ENCODE measurements around the gene GMDS. TPM values are rescaled to one million over a fixed set of nuclear protein-coding genes. Genes with fewer than 3 reads are reported as not detected.
A peak's percentile ranks its signal among the peaks of the same experiment; 100 is the strongest.

GMDS gene
- total and polyA plus RNA-seq, 2 donors (not counting 1 experiment from before 2014, with no cell fraction given) = 12.7 to 34.5 TPM

- H3K79me2 ChIP-seq (ENCODE audit: control insufficient read depth, insufficient read depth, low read length) = no peaks in the 10 kb centered on the region
- peak in 1 of 2 donors; percentile 11 for DNase-seq (ENCODE audit: low read depth in 2 of 2)
- no peaks in the 10 kb centered on the region for H3K36me3 ChIP-seq (ENCODE audit: control insufficient read depth, insufficient read depth, low read length)
- H3K27me3 ChIP-seq (ENCODE audit: control insufficient read depth, insufficient read depth, low read length) = no peaks in the 10 kb centered on the region
- H3K4me1 ChIP-seq (ENCODE audit: control insufficient read depth, extremely low read depth, insufficient read depth, low read length) = peaks cover 10% of the 10 kb centered on the region
- no peak overlapping the region for H3K27ac ChIP-seq (ENCODE audit: insufficient read depth, low read length)
- no peaks in the 10 kb centered on the region for H3K9me3 ChIP-seq (ENCODE audit: control insufficient read depth, insufficient read depth, low read depth, low read length)
- TF ChIP-seq EZH2 (IDR thresholded peaks at IDR 0.05; ENCODE audit: low read length, missing control alignments) (no peak), CTCF (conservative IDR thresholded peaks at IDR 0.05 in 1 of 2, IDR thresholded peaks at IDR 0.05 in 1 of 2; ENCODE audit: low read depth in 1 of 2, low read length in 2 of 2) (no peak)
- peak overlapping the region; percentile 51 for H3K4me2 ChIP-seq (ENCODE audit: extremely low read depth, insufficient read depth, low read length)
- no peak overlapping the region for H3K4me3 ChIP-seq (replicated peaks in 1 of 4; ENCODE audit: control extremely low read depth in 1 of 4, insufficient read depth in 1 of 4, low read depth in 3 of 4, low read length in 4 of 4)
- no peaks in the 10 kb centered on the region for H4K20me1 ChIP-seq (ENCODE audit: control insufficient read depth, extremely low read depth, insufficient read depth, low read length)
- no peak overlapping the region for H3K9ac ChIP-seq (ENCODE audit: insufficient read depth, low read length)
- no peak overlapping the region for H2AFZ ChIP-seq (ENCODE audit: low read length)
These were observed 373.6 kb downstream of the GMDS start for GRCh38 chr6:1871724-1872315.

GRCh38 chr6:1870932-1871331 is 374.5 kb downstream of the GMDS start:
- Histone ChIP-seq H3K36me3 (ENCODE audit: control insufficient read depth, insufficient read depth, low read length) (no peaks in the 10 kb centered on the region), H3K27ac (ENCODE audit: insufficient read depth, low read length) (no peak overlapping the region)
- no peak for TF ChIP-seq EZH2 (IDR thresholded peaks at IDR 0.05; ENCODE audit: low read length, missing control alignments)
- TF ChIP-seq CTCF (conservative IDR thresholded peaks at IDR 0.05 in 1 of 2, IDR thresholded peaks at IDR 0.05 in 1 of 2; ENCODE audit: low read depth in 1 of 2, low read length in 2 of 2) = no peak

GRCh38 chr6:1870251-1870650 is 375.2 kb downstream of the GMDS start:
- Histone ChIP-seq H3K9ac (ENCODE audit: insufficient read depth, low read length) (no peak overlapping the region), H3K4me1 (ENCODE audit: control insufficient read depth, extremely low read depth, insufficient read depth, low read length) (peaks cover 10% of the 10 kb centered on the region), H3K4me2 (ENCODE audit: extremely low read depth, insufficient read depth, low read length) (no peak overlapping the region), H4K20me1 (ENCODE audit: control insufficient read depth, extremely low read depth, insufficient read depth, low read length) (no peaks in the 10 kb centered on the region), H2AFZ (ENCODE audit: low read length) (no peak overlapping the region), H3K36me3 (ENCODE audit: control insufficient read depth, insufficient read depth, low read length) (no peaks in the 10 kb centered on the region), H3K27ac (ENCODE audit: insufficient read depth, low read length) (no peak overlapping the region), H3K79me2 (ENCODE audit: control insufficient read depth, insufficient read depth, low read length) (no peaks in the 10 kb centered on the region), H3K4me3 (replicated peaks in 1 of 4; ENCODE audit: control extremely low read depth in 1 of 4, insufficient read depth in 1 of 4, low read depth in 3 of 4, low read length in 4 of 4) (no peak overlapping the region), H3K27me3 (ENCODE audit: control insufficient read depth, insufficient read depth, low read length) (no peaks in the 10 kb centered on the region), H3K9me3 (ENCODE audit: control insufficient read depth, insufficient read depth, low read depth, low read length) (no peaks in the 10 kb centered on the region)
- no peak for DNase-seq (ENCODE audit: low read depth in 2 of 2)
- TF ChIP-seq EZH2 (IDR thresholded peaks at IDR 0.05; ENCODE audit: low read length, missing control alignments) (no peak), CTCF (conservative IDR thresholded peaks at IDR 0.05 in 1 of 2, IDR thresholded peaks at IDR 0.05 in 1 of 2; ENCODE audit: low read depth in 1 of 2, low read length in 2 of 2) (no peak)

More at GRCh38 chr6:1870932-1871331, 374.5 kb downstream of the GMDS start:
- no peak overlapping the region for H3K9ac ChIP-seq (ENCODE audit: insufficient read depth, low read length)
- peaks cover 10% of the 10 kb centered on the region for H3K4me1 ChIP-seq (ENCODE audit: control insufficient read depth, extremely low read depth, insufficient read depth, low read length)
- DNase-seq (ENCODE audit: low read depth in 2 of 2) = no peak
- H3K79me2 ChIP-seq (ENCODE audit: control insufficient read depth, insufficient read depth, low read length) = no peaks in the 10 kb centered on the region
- H2AFZ ChIP-seq (ENCODE audit: low read length) = no peak overlapping the region
- H4K20me1 ChIP-seq (ENCODE audit: control insufficient read depth, extremely low read depth, insufficient read depth, low read length) = no peaks in the 10 kb centered on the region
- no peaks in the 10 kb centered on the region for H3K9me3 ChIP-seq (ENCODE audit: control insufficient read depth, insufficient read depth, low read depth, low read length)
- H3K27me3 ChIP-seq (ENCODE audit: control insufficient read depth, insufficient read depth, low read length) = no peaks in the 10 kb centered on the region
- H3K4me3 ChIP-seq (replicated peaks in 1 of 4; ENCODE audit: control extremely low read depth in 1 of 4, insufficient read depth in 1 of 4, low read depth in 3 of 4, low read length in 4 of 4) = no peak overlapping the region
- H3K4me2 ChIP-seq (ENCODE audit: extremely low read depth, insufficient read depth, low read length) = no peak overlapping the region

Measured in fibroblast of lung (primary cell).